Panc1 (cell line): ENCODE data around the gene CFAP77.

Experiments
- POLR2AphosphoS5 ChIP-seq: IDR thresholded peaks from 2 replicates; pipeline ENCODE4 v1.6.1; 2012; ENCODE audit warnings: mild to moderate bottlenecking, low read depth, low read length, moderate library complexity
- TCF7L2 ChIP-seq: IDR thresholded peaks from 2 replicates; pipeline ENCODE4 v1.6.1; 2011; ENCODE audit warnings: mild to moderate bottlenecking, low read depth, low read length, inconsistent platforms
- TF ChIP-seq, protein P1 (sequence below): fragments of 450-650 bp; IDR thresholded peaks from 2 replicates; pipeline ENCODE4 v1.5.1; 2017; ENCODE audit warnings: mild to moderate bottlenecking
- TF ChIP-seq, protein P2 (sequence below), 2 experiments: IDR thresholded peaks; 2 replicates each; pipeline ENCODE4 v1.6.1; 2011 to 2012; ENCODE audit warnings: low read depth in 2 of 2, control low read depth in 1 of 2, low read length in 1 of 2, mild to moderate bottlenecking in 1 of 2, moderate library complexity in 1 of 2; ENCODE audit not compliant: insufficient read depth in 1 of 2

- TF ChIP-seq, protein P1, sequence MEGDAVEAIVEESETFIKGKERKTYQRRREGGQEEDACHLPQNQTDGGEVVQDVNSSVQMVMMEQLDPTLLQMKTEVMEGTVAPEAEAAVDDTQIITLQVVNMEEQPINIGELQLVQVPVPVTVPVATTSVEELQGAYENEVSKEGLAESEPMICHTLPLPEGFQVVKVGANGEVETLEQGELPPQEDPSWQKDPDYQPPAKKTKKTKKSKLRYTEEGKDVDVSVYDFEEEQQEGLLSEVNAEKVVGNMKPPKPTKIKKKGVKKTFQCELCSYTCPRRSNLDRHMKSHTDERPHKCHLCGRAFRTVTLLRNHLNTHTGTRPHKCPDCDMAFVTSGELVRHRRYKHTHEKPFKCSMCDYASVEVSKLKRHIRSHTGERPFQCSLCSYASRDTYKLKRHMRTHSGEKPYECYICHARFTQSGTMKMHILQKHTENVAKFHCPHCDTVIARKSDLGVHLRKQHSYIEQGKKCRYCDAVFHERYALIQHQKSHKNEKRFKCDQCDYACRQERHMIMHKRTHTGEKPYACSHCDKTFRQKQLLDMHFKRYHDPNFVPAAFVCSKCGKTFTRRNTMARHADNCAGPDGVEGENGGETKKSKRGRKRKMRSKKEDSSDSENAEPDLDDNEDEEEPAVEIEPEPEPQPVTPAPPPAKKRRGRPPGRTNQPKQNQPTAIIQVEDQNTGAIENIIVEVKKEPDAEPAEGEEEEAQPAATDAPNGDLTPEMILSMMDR = no peak
- TF ChIP-seq POLR2AphosphoS5 (no peak), TCF7L2 (no peak)
- TF ChIP-seq, protein P2, sequence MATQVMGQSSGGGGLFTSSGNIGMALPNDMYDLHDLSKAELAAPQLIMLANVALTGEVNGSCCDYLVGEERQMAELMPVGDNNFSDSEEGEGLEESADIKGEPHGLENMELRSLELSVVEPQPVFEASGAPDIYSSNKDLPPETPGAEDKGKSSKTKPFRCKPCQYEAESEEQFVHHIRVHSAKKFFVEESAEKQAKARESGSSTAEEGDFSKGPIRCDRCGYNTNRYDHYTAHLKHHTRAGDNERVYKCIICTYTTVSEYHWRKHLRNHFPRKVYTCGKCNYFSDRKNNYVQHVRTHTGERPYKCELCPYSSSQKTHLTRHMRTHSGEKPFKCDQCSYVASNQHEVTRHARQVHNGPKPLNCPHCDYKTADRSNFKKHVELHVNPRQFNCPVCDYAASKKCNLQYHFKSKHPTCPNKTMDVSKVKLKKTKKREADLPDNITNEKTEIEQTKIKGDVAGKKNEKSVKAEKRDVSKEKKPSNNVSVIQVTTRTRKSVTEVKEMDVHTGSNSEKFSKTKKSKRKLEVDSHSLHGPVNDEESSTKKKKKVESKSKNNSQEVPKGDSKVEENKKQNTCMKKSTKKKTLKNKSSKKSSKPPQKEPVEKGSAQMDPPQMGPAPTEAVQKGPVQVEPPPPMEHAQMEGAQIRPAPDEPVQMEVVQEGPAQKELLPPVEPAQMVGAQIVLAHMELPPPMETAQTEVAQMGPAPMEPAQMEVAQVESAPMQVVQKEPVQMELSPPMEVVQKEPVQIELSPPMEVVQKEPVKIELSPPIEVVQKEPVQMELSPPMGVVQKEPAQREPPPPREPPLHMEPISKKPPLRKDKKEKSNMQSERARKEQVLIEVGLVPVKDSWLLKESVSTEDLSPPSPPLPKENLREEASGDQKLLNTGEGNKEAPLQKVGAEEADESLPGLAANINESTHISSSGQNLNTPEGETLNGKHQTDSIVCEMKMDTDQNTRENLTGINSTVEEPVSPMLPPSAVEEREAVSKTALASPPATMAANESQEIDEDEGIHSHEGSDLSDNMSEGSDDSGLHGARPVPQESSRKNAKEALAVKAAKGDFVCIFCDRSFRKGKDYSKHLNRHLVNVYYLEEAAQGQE (IDR thresholded peaks at IDR 0.05; ENCODE audit: insufficient read depth in 1 of 2, low read depth in 2 of 2, low read length in 1 of 2) = no peak
Measured at GRCh38 chr9:132401824-132402223, 8.2 kb upstream of the CFAP77 start.
